HepG2 (cell line): ENCODE measurements around the gene CORO7. TPM values are rescaled to one million over a fixed set of nuclear protein-coding genes. Genes with fewer than 3 reads are reported as not detected.

Experiments
- CREB3 ChIP-seq: sonication (generic); formaldehyde crosslinking; IDR thresholded peaks from 2 replicates; pipeline ENCODE4 v1.5.0; 2020; ENCODE audit warnings: missing genetic modification reagents
- ERF ChIP-seq: IDR thresholded peaks from 2 replicates; pipeline ENCODE4 v1.6.1; 2018; ENCODE audit warnings: missing biosample characterization, missing genetic modification reagents
- HMGXB3 ChIP-seq: sonication (generic); formaldehyde crosslinking; IDR thresholded peaks from 2 replicates; pipeline ENCODE4 v1.4.0; 2020; ENCODE audit warnings: missing genetic modification reagents, borderline replicate concordance
- HNF1A ChIP-seq, 2 experiments: sonication (generic) in 1 of 2; formaldehyde crosslinking in 1 of 2; IDR thresholded peaks; 2 replicates each; pipeline versions ENCODE4 v1.4.0 to v1.6.1; 2016 to 2020; ENCODE audit warnings: borderline replicate concordance in 1 of 2, low read depth in 1 of 2, mild to moderate bottlenecking in 1 of 2, missing genetic modification reagents in 1 of 2
- NCOA5 ChIP-seq: sonication (generic); formaldehyde crosslinking; IDR thresholded peaks from 2 replicates; pipeline ENCODE4 v1.4.0; 2020; ENCODE audit warnings: missing genetic modification reagents
- PRDM15 ChIP-seq: sonication (generic); formaldehyde crosslinking; IDR thresholded peaks from 2 replicates; pipeline ENCODE4 v1.4.0; 2020; ENCODE audit warnings: missing genetic modification reagents
- ZBTB3 ChIP-seq: sonication (generic); formaldehyde crosslinking; IDR thresholded peaks from 2 replicates; pipeline ENCODE4 v1.4.0; 2020; ENCODE audit warnings: low read depth, mild to moderate bottlenecking, moderate library complexity, missing genetic modification reagents, borderline replicate concordance
- ZNF124 ChIP-seq: sonication (generic); formaldehyde crosslinking; IDR thresholded peaks from 2 replicates; pipeline ENCODE4 v1.4.0; 2020; ENCODE audit warnings: missing genetic modification reagents
- ZNF431 ChIP-seq: sonication (generic); formaldehyde crosslinking; IDR thresholded peaks from 2 replicates; pipeline ENCODE4 v1.9.0; 2022; ENCODE audit warnings: missing genetic modification reagents, low read depth, mild to moderate bottlenecking, borderline replicate concordance
- ZNF652 ChIP-seq: IDR thresholded peaks from 2 replicates; pipeline ENCODE4 v1.6.1; 2016; ENCODE audit warnings: low read depth, borderline replicate concordance
- ZNF670 ChIP-seq: sonication (generic); formaldehyde crosslinking; IDR thresholded peaks from 2 replicates; pipeline ENCODE4 v1.8.0; 2022; ENCODE audit warnings: mild to moderate bottlenecking, missing genetic modification reagents, borderline replicate concordance
- polyA plus RNA-seq, 8 experiments: library from polyadenylated mRNA; depleted of rRNA in 3 of 8; stranded (reverse) in 7 of 8; unstranded in 1 of 8; fragments of >200 nt; fragmentation: Illumina TruSeq in 4 of 8; extraction: Trizol in 4 of 8; gene quantifications; 2 replicates each; pipeline versions ENCODE4 v1.2.1 to v1.2.3, GENCODE V29; 2011 to 2016; ENCODE audit warnings: low read depth in 4 of 8, missing spikeins in 1 of 8, mixed read lengths in 1 of 8; ENCODE audit not compliant: insufficient read depth in 1 of 8
- total RNA-seq, 5 experiments: library from RNA; depleted of rRNA; stranded (reverse); fragments of >200 nt; fragmentation: Illumina TruSeq; extraction: Trizol; gene quantifications; 2 replicates each; pipeline ENCODE4 v1.2.3, GENCODE V29; 2016; ENCODE audit warnings: low read depth in 1 of 5

Gene CORO7
- total and polyA plus RNA-seq, 2 of the 13 experiments (the other 11 are each of a cell fraction or from before 2014, with no cell fraction given), result 9.9 to 14.3 TPM

- TF ChIP-seq PRDM15 (CRISPR knock-in tag) (peak; percentile 78), NCOA5 (CRISPR knock-in tag) (no peak), ZNF652 (CRISPR knock-in tag) (no peak), ZBTB3 (CRISPR knock-in tag) (0 out of 2 replicates have a peak, but pooled peaks have one; percentile 60), HNF1A (IDR thresholded peaks at IDR 0.05; ENCODE audit: low read depth) (no peak), HNF1A (CRISPR knock-in tag; IDR thresholded peaks at IDR 0.05; ENCODE audit: borderline replicate concordance) (peak; percentile 81; the same call in 1 of the 2 replicates), ZNF670 (no peak), CREB3 (CRISPR knock-in tag) (no peak), ERF (CRISPR knock-in tag) (peak; percentile 10; the same call in 1 of the 2 replicates), ZNF431 (peak; percentile 70; the same call in 1 of the 2 replicates), HMGXB3 (CRISPR knock-in tag) (peak; percentile 10; the same call in 1 of the 2 replicates), ZNF124 (CRISPR knock-in tag) (no peak)
Observed at GRCh38 chr16:4461250-4462085, 45.1 kb upstream of the CORO7 start (continued).
